HepG2 (cell line): ENCODE measurements around the gene NOL4L. TPM values are rescaled to one million over a fixed set of nuclear protein-coding genes. Genes with fewer than 3 reads are reported as not detected.

ENCODE experiments used
- ATAC-seq: fragments of 200-7000 bp; cut with Tn5 transposase; 3 replicates; pipeline ENCODE4 v1.9.1; 2020; ENCODE audit warnings: mild to moderate bottlenecking, moderate library complexity
- BruUV-seq: library from RNA; stranded (reverse); fragments of 400-500 nt; replicated peaks from 2 replicates; lab custom pipeline; 2021; lab: Mats Ljungman, UMichigan
- CTCF ChIA-PET: fragments of 300-600 bp; formaldehyde crosslinking; extraction: SDS; loops from one replicate; lab custom pipeline; 2021; ENCODE audit warnings: low total read pairs, inconsistent platforms, low intra/inter-chr PET ratio; lab: Yijun Ruan, JAX
- POLR2A ChIA-PET: fragments of 350-600 bp; sonication (Branson Sonifier 250); formaldehyde crosslinking; loops from one replicate; lab custom pipeline; 2020; ENCODE audit warnings: antibody characterized with exemption, inconsistent platforms; lab: Yijun Ruan, JAX
- DNase-seq: peaks from one replicate; pipeline ENCODE4 v3.0.0-alpha.2; 2015; ENCODE audit warnings: low spot score
- FAIRE-seq: peaks from 3 replicates; lab custom pipeline; 2011; peaks lifted over from hg19 to GRCh38; lab: Jason Lieb, UNC
- H2AFZ ChIP-seq: one replicate; pipeline ENCODE4 v1.6.1; 2011; ENCODE audit warnings: low read length, inconsistent platforms
- H3K27ac ChIP-seq: fragments of 300-600 bp; 3 replicates; pipeline ENCODE4 v1.8.0; 2011; ENCODE audit warnings: mixed run types, mild to moderate bottlenecking, mixed read lengths, low read length, inconsistent platforms; ENCODE audit not compliant: insufficient read depth; ENCODE audit errors: extremely low read length
- H3K27me3 ChIP-seq, 2 experiments: fragments of 200-600 bp in 1 of 2; 2 replicates in 1 of 2; 3 replicates in 1 of 2; pipeline versions ENCODE4 v1.6.0 to v1.8.0; 2011; ENCODE audit warnings: low read length in 2 of 2, mild to moderate bottlenecking in 2 of 2, moderate library complexity in 2 of 2, inconsistent platforms in 1 of 2; ENCODE audit not compliant: insufficient read depth in 2 of 2, control insufficient read depth in 1 of 2
- H3K36me3 ChIP-seq, 2 experiments: fragments of 200-600 bp in 1 of 2; replicated peaks in 1 of 2; 2 replicates in 1 of 2; 3 replicates in 1 of 2; pipeline versions ENCODE4 v1.5.1 to v1.8.0; 2011; ENCODE audit warnings: low read length in 2 of 2, inconsistent platforms in 1 of 2; ENCODE audit not compliant: insufficient read depth in 2 of 2, control insufficient read depth in 1 of 2
- H3K4me1 ChIP-seq: 2 replicates; pipeline ENCODE4 v1.5.1; 2012; ENCODE audit warnings: low read length, inconsistent platforms; ENCODE audit not compliant: insufficient read depth
- H3K4me2 ChIP-seq: 2 replicates; pipeline ENCODE4 v1.6.0; 2011; ENCODE audit warnings: low read depth, low read length, inconsistent platforms
- H3K4me3 ChIP-seq, 3 experiments: fragments of 200-600 bp in 1 of 3; sonication (generic), shearing (Covaris generic) in 1 of 3; replicated peaks in 1 of 3; 2 replicates each; pipeline ENCODE4 v1.5.1; 2011 to 2016; ENCODE audit warnings: low read length in 3 of 3, inconsistent platforms in 2 of 3, low read depth in 2 of 3, mild to moderate bottlenecking in 2 of 3, control low read depth in 1 of 3, mixed read lengths in 1 of 3; ENCODE audit not compliant: insufficient read depth in 1 of 3
- H3K79me2 ChIP-seq: one replicate; pipeline ENCODE4 v1.6.1; 2011; ENCODE audit warnings: low read length, inconsistent platforms; ENCODE audit not compliant: insufficient read depth
- H3K9ac ChIP-seq: 2 replicates; pipeline ENCODE4 v1.6.0; 2011; ENCODE audit warnings: mild to moderate bottlenecking, low read depth, low read length, inconsistent platforms; ENCODE audit not compliant: insufficient read depth
- H3K9me3 ChIP-seq: 2 replicates; pipeline ENCODE4 v1.5.1; 2012; ENCODE audit warnings: mild to moderate bottlenecking, low read length
- H4K20me1 ChIP-seq: 2 replicates; pipeline ENCODE4 v1.6.0; 2011; ENCODE audit warnings: inconsistent platforms, mild to moderate bottlenecking, low read length, moderate library complexity; ENCODE audit not compliant: insufficient read depth
- CBX1 ChIP-seq: IDR thresholded peaks from one replicate; pipeline ENCODE4 v1.6.1; 2016; ENCODE audit warnings: antibody characterized with exemption, low read depth
- KAT2B ChIP-seq: fragments of 150-350 bp; IDR thresholded peaks from 2 replicates; pipeline ENCODE4 v1.6.1; 2014; ENCODE audit warnings: low read depth, low read length, borderline replicate concordance
- NR2C2 ChIP-seq: sonication (generic); formaldehyde crosslinking; IDR thresholded peaks from 2 replicates; pipeline ENCODE4 v1.4.0; 2020; ENCODE audit warnings: missing genetic modification reagents, mild to moderate bottlenecking, moderate library complexity, borderline replicate concordance
- POLR2AphosphoS5 ChIP-seq: IDR thresholded peaks from 2 replicates; pipeline ENCODE4 v1.6.1; 2012; ENCODE audit warnings: low read depth, low read length
- SETDB1 ChIP-seq: sonication (generic); formaldehyde crosslinking; IDR thresholded peaks from 2 replicates; pipeline ENCODE4 v1.5.1; 2020; ENCODE audit warnings: missing genetic modification reagents, mild to moderate bottlenecking, borderline replicate concordance
- ZBTB21 ChIP-seq: sonication (generic); formaldehyde crosslinking; IDR thresholded peaks from 2 replicates; pipeline ENCODE4 v1.4.0; 2020; ENCODE audit warnings: missing genetic modification reagents
- ZNF350 ChIP-seq: sonication (generic); formaldehyde crosslinking; IDR thresholded peaks from 2 replicates; pipeline ENCODE4 v1.4.0; 2020; ENCODE audit warnings: mild to moderate bottlenecking, low read depth, missing genetic modification reagents, borderline replicate concordance
- ZSCAN9 ChIP-seq: IDR thresholded peaks from 2 replicates; pipeline ENCODE4 v1.6.1; 2016; ENCODE audit warnings: borderline replicate concordance
- WGBS: methylation state at CpG from one replicate; pipeline ENCODE4 v1.1.6; 2017; ENCODE audit warnings: low lambda C conversion rate; 5-methylcytosine and 5-hydroxymethylcytosine counted together
- in situ Hi-C: cut with HindIII; loops from 2 replicates; pipeline ENCODE4 v1.10.0; 2017; ENCODE audit warnings: low pct_unique_long_range_greater_than_20kb; ENCODE audit not compliant: extremely low pct_ligation_motif_present
- intact Hi-C: fragments of 100-400 bp; cut with micrococcal nuclease; formaldehyde crosslinking; loops from one replicate; pipeline ENCODE4 v1.10.0; 2022; ENCODE audit not compliant: unreplicated experiment
- polyA plus RNA-seq, 8 experiments: library from polyadenylated mRNA; depleted of rRNA in 3 of 8; stranded (reverse) in 7 of 8; unstranded in 1 of 8; fragments of >200 nt; fragmentation: Illumina TruSeq in 4 of 8; extraction: Trizol in 4 of 8; gene quantifications; 2 replicates each; pipeline versions ENCODE4 v1.2.1 to v1.2.3, GENCODE V29; 2011 to 2016; ENCODE audit warnings: low read depth in 4 of 8, missing spikeins in 1 of 8, mixed read lengths in 1 of 8; ENCODE audit not compliant: insufficient read depth in 1 of 8
- total RNA-seq, 5 experiments: library from RNA; depleted of rRNA; stranded (reverse); fragments of >200 nt; fragmentation: Illumina TruSeq; extraction: Trizol; gene quantifications; 2 replicates each; pipeline ENCODE4 v1.2.3, GENCODE V29; 2016; ENCODE audit warnings: low read depth in 1 of 5
- TF ChIP-seq, protein P1 (sequence below): IDR thresholded peaks from 2 replicates; pipeline ENCODE4 v1.6.1; 2016; ENCODE audit warnings: mild to moderate bottlenecking, missing biosample characterization, missing genetic modification reagents
- TF ChIP-seq, protein P2 (sequence below): sonication (generic); formaldehyde crosslinking; IDR thresholded peaks from 2 replicates; pipeline ENCODE4 v1.4.0; 2020; ENCODE audit warnings: missing genetic modification reagents
- TF ChIP-seq, protein P3 (sequence below): fragments of 450-650 bp; IDR thresholded peaks from 2 replicates; pipeline ENCODE4 v1.6.1; 2016

The NOL4L gene
- total and polyA plus RNA-seq, 2 of the 13 experiments (the other 11 are each of a cell fraction or from before 2014, with no cell fraction given) = 16.6 to 35.4 TPM

DNA sequence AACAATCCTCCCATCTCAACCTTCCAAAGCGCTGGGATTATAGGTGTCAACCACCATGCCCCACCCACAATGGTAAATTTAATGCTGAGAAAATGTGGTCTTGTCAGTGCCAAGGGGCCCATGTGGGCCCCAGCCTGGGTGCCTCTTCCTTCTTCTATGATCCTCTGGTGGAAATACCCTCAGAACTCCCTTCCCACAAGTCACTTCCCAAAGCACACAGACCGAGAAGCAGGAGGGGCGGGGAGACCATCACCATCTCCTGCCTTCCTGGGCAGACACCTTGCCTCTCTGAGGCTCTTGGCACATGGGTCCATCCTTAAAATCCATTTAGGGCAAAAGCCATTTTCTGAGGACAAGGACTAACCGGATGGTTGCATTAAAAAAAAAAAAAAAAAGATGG, 59.0 kb downstream of the NOL4L start:
- Histone ChIP-seq H3K4me3 (no peak overlapping the region), H3K9me3 (no peaks in the 10 kb centered on the region), H3K9ac (no peak overlapping the region), H3K4me2 (no peak overlapping the region), H3K27ac (no peak overlapping the region), H3K27me3 (0 out of 5 replicates have a peak, but pooled peaks cover 0 to 2% of the 10 kb centered on the region in 2 experiments), H4K20me1 (no peaks in the 10 kb centered on the region), H3K79me2 (no peaks in the 10 kb centered on the region), H3K4me1 (peaks cover 79% of the 10 kb centered on the region), H3K36me3 (peaks cover 1 to 4% of the 10 kb centered on the region in 2 experiments; a peak in 2 of 5 replicates), H2AFZ (no peak overlapping the region)
- no TSS peak for BruUV-seq
- ATAC-seq = no peak
- FAIRE-seq = no peak
- no peak for DNase-seq
- 96% methylated on average over 4 of the region's 4 CpGs for WGBS
- ChIA-PET CTCF (no interaction called here), POLR2A (interaction anchor here (6.5 kb wide), 1 partner anchor 16 kb away, joined by 197 read pairs; no protein-coding TSS in a partner anchor)
- in situ Hi-C loops = no loop called here
- intact Hi-C loops = loop anchor here (10.0 kb wide), 1 partner anchor 249 kb away; no protein-coding TSS in a partner anchor
- TF ChIP-seq ZNF350 = no peak
- TF ChIP-seq, protein P1, sequence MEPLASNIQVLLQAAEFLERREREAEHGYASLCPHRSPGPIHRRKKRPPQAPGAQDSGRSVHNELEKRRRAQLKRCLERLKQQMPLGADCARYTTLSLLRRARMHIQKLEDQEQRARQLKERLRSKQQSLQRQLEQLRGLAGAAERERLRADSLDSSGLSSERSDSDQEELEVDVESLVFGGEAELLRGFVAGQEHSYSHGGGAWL (CRISPR knock-in tag) = no peak
- no peak for TF ChIP-seq ZBTB21 (CRISPR knock-in tag)
- TF ChIP-seq KAT2B = no peak
- no peak for TF ChIP-seq ZSCAN9 (CRISPR knock-in tag)
- TF ChIP-seq CBX1 = no peak

DNA sequence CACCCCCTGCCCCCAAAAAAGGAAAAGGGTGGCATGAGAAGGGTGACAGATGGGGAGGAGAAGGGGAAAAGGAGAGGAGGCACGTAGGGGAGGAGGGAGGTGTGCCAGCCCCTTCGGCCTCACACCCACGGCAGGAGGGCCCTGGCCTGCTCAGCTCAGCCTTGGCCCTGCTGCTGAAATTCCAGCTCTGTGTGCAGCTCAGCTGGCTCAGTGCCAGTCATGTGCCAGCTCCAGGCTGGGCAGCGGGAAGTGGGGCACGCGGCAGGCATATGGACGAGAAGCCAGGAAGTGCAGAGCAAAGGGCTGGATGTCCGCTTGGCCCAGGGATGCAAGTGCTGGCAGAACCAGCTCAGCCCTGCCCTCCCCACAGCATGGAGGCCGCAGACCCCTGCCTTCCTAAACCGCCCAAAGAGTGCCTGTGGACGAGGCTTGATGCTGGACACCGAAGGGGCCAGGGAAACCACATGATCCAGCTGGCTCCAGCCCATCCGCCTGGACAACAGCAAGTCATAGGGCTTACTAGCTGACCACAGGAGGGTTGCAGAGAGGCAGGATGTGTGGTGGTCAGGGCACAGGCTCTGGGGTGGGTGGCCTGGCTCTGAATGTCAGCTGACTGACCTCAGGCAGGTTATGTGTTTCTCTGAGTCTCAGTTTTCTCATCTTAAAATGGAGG, 60.2 kb downstream of the NOL4L start:
- in situ Hi-C loops (loop anchor here (25.0 kb wide), 1 partner anchor 237 kb away; the partner anchor contains the start of gene DNMT3B), intact Hi-C loops (loop anchor here (5.0 to 10.0 kb wide), 2 partner anchors 37 to 250 kb away; no protein-coding TSS in a partner anchor)
- ChIA-PET POLR2A (interaction anchor here (1.3 to 6.5 kb wide), 6 partner anchors 10 to 127 kb away, joined by 7 to 197 read pairs (median 22); no protein-coding TSS in a partner anchor), CTCF (no interaction called here)
- Histone ChIP-seq H4K20me1 (no peaks in the 10 kb centered on the region), H3K27ac (no peak overlapping the region), H3K4me2 (no peak overlapping the region), H3K4me3 (no peak overlapping the region), H3K9ac (no peak overlapping the region), H3K79me2 (no peaks in the 10 kb centered on the region), H3K36me3 (peaks cover 4 to 11% of the 10 kb centered on the region in 2 experiments; a peak in 3 of 5 replicates), H3K9me3 (no peaks in the 10 kb centered on the region), H3K27me3 (0 out of 5 replicates have a peak, but pooled peaks cover 0 to 2% of the 10 kb centered on the region in 2 experiments), H3K4me1 (peaks cover 78% of the 10 kb centered on the region), H2AFZ (no peak overlapping the region)
- 93% methylated on average over 13 of the region's 13 CpGs for WGBS
- DNase-seq = no peak
- ATAC-seq = no peak
- no TSS peak for BruUV-seq
- no peak for FAIRE-seq
- TF ChIP-seq POLR2AphosphoS5 (no peak), SETDB1 (CRISPR knock-in tag) (no peak), NR2C2 (CRISPR knock-in tag) (no peak)
- TF ChIP-seq, protein P2, sequence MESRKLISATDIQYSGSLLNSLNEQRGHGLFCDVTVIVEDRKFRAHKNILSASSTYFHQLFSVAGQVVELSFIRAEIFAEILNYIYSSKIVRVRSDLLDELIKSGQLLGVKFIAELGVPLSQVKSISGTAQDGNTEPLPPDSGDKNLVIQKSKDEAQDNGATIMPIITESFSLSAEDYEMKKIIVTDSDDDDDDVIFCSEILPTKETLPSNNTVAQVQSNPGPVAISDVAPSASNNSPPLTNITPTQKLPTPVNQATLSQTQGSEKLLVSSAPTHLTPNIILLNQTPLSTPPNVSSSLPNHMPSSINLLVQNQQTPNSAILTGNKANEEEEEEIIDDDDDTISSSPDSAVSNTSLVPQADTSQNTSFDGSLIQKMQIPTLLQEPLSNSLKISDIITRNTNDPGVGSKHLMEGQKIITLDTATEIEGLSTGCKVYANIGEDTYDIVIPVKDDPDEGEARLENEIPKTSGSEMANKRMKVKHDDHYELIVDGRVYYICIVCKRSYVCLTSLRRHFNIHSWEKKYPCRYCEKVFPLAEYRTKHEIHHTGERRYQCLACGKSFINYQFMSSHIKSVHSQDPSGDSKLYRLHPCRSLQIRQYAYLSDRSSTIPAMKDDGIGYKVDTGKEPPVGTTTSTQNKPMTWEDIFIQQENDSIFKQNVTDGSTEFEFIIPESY (CRISPR knock-in tag) = peak; percentile 68; the same call in 1 of the 2 replicates
- TF ChIP-seq, protein P3, sequence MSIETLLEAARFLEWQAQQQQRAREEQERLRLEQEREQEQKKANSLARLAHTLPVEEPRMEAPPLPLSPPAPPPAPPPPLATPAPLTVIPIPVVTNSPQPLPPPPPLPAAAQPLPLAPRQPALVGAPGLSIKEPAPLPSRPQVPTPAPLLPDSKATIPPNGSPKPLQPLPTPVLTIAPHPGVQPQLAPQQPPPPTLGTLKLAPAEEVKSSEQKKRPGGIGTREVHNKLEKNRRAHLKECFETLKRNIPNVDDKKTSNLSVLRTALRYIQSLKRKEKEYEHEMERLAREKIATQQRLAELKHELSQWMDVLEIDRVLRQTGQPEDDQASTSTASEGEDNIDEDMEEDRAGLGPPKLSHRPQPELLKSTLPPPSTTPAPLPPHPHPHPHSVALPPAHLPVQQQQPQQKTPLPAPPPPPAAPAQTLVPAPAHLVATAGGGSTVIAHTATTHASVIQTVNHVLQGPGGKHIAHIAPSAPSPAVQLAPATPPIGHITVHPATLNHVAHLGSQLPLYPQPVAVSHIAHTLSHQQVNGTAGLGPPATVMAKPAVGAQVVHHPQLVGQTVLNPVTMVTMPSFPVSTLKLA = no peak
